ENCODE data around the gene TRIM38. TPM values are rescaled to one million over a fixed set of nuclear protein-coding genes. Genes with fewer than 3 reads are reported as not detected.

The TRIM38 gene
- total and polyA plus RNA-seq, 2 of the 13 experiments (the other 11 are each of a cell fraction or from before 2014, with no cell fraction given), result 2.5 to 3.1 TPM

- TF ChIP-seq, protein P1, sequence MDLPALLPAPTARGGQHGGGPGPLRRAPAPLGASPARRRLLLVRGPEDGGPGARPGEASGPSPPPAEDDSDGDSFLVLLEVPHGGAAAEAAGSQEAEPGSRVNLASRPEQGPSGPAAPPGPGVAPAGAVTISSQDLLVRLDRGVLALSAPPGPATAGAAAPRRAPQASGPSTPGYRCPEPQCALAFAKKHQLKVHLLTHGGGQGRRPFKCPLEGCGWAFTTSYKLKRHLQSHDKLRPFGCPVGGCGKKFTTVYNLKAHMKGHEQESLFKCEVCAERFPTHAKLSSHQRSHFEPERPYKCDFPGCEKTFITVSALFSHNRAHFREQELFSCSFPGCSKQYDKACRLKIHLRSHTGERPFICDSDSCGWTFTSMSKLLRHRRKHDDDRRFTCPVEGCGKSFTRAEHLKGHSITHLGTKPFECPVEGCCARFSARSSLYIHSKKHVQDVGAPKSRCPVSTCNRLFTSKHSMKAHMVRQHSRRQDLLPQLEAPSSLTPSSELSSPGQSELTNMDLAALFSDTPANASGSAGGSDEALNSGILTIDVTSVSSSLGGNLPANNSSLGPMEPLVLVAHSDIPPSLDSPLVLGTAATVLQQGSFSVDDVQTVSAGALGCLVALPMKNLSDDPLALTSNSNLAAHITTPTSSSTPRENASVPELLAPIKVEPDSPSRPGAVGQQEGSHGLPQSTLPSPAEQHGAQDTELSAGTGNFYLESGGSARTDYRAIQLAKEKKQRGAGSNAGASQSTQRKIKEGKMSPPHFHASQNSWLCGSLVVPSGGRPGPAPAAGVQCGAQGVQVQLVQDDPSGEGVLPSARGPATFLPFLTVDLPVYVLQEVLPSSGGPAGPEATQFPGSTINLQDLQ (CRISPR knock-in tag; IDR thresholded peaks at IDR 0.05), result peak; percentile 82
- TF ChIP-seq ZNF124 (CRISPR knock-in tag; IDR thresholded peaks at IDR 0.05) (peak; percentile 93), ZBTB21 (CRISPR knock-in tag; IDR thresholded peaks at IDR 0.05) (0 out of 2 replicates have a peak, but pooled peaks have one; percentile 54), JUNB (CRISPR knock-in tag; IDR thresholded peaks at IDR 0.05; ENCODE audit: borderline replicate concordance) (peak; percentile 83), TCF7 (IDR thresholded peaks at IDR 0.05; ENCODE audit: low read depth) (no peak; the same call in 1 of the 2 replicates), ZBTB44 (CRISPR knock-in tag; IDR thresholded peaks at IDR 0.05) (peak; percentile 85; the same call in 1 of the 2 replicates), NCOA2 (CRISPR knock-in tag; IDR thresholded peaks at IDR 0.05) (peak; percentile 74), ZNF552 (CRISPR knock-in tag; IDR thresholded peaks at IDR 0.05; ENCODE audit: borderline replicate concordance) (peak; percentile 90), KLF9 (CRISPR knock-in tag; IDR thresholded peaks at IDR 0.05; ENCODE audit: low read depth) (peak; percentile 95), ZNF468 (CRISPR knock-in tag; IDR thresholded peaks at IDR 0.05) (peak; percentile 96), MXD1 (CRISPR knock-in tag; IDR thresholded peaks at IDR 0.05) (0 out of 2 replicates have a peak, but pooled peaks have one; percentile 57), ATF4 (CRISPR knock-in tag; IDR thresholded peaks at IDR 0.05) (peak; percentile 54 to 66; a peak in 1 of 4 replicates), ZNF800 (CRISPR knock-in tag; IDR thresholded peaks at IDR 0.05) (no peak), HMGXB4 (CRISPR knock-in tag; IDR thresholded peaks at IDR 0.05; ENCODE audit: borderline replicate concordance in 1 of 2, low read depth in 1 of 2) (peak; percentile 96 to 97; a peak in 3 of 4 replicates), ZFP62 (CRISPR knock-in tag; IDR thresholded peaks at IDR 0.05) (0 out of 2 replicates have a peak, but pooled peaks have one; percentile 54)
- TF ChIP-seq, protein P2, sequence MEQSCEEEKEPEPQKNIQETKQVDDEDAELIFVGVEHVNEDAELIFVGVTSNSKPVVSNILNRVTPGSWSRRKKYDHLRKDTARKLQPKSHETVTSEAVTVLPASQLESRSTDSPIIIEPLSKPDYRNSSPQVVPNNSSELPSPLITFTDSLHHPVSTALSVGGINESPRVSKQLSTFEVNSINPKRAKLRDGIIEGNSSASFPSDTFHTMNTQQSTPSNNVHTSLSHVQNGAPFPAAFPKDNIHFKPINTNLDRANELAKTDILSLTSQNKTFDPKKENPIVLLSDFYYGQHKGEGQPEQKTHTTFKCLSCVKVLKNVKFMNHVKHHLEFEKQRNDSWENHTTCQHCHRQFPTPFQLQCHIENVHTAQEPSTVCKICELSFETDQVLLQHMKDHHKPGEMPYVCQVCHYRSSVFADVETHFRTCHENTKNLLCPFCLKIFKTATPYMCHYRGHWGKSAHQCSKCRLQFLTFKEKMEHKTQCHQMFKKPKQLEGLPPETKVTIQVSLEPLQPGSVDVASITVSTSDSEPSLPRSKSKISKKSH (CRISPR knock-in tag; IDR thresholded peaks at IDR 0.05; ENCODE audit: borderline replicate concordance), result peak; percentile 83; the same call in 1 of the 2 replicates
These were observed 64.4 kb downstream of the TRIM38 start (continued) for GRCh38 chr6:26026833-26027490.
